ENCODE data around the gene CD164.

DNA sequence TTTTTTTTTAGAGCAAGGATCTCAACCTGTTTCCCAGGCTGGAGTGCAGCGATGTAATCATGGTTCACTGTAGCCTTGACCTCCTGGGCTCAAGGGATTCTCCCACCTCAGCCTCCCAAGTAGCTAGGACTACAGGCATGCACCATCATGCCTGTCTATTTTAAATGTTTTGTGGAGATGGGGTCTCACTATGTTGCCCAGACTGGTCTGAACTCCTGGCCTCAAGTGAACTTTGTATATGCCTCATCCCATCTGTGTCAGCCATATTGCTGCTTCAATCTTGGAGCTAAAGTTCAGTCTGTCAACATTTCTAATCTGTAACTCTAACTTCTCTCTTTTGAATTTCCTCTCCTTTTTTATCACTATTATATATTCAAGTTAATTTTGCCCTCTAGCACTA is 54.3 kb downstream of the CD164 start:
- TF ChIP-seq, protein P1, sequence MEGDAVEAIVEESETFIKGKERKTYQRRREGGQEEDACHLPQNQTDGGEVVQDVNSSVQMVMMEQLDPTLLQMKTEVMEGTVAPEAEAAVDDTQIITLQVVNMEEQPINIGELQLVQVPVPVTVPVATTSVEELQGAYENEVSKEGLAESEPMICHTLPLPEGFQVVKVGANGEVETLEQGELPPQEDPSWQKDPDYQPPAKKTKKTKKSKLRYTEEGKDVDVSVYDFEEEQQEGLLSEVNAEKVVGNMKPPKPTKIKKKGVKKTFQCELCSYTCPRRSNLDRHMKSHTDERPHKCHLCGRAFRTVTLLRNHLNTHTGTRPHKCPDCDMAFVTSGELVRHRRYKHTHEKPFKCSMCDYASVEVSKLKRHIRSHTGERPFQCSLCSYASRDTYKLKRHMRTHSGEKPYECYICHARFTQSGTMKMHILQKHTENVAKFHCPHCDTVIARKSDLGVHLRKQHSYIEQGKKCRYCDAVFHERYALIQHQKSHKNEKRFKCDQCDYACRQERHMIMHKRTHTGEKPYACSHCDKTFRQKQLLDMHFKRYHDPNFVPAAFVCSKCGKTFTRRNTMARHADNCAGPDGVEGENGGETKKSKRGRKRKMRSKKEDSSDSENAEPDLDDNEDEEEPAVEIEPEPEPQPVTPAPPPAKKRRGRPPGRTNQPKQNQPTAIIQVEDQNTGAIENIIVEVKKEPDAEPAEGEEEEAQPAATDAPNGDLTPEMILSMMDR (IDR thresholded peaks at IDR 0.05) = no peak
- TF ChIP-seq POLR2A (IDR thresholded peaks at IDR 0.05) = no peak

All from tibial nerve (tissue), 3 donors.